Stomach (tissue), 9 donors: ENCODE data around the gene EVI2B. TPM values are rescaled to one million over a fixed set of nuclear protein-coding genes. Genes with fewer than 3 reads are reported as not detected.
"Not testable (repeated sequence)": the region's sequence is repeated elsewhere in the genome, so short reads cannot be mapped to it uniquely, and the experiment has no call there.

Source experiments
- DNase-seq, 2 donors: peaks; one replicate each; pipeline versions ENCODE4 v3.0.0 to v3.0.0-alpha.2; 2013 to 2019
- H3K27ac ChIP-seq, 5 donors: fragments of 200-600 bp in 4 of 5; sonication (generic) in 4 of 5; one replicate each; pipeline ENCODE4 v1.5.1; 2013 to 2019; ENCODE audit warnings: mild to moderate bottlenecking in 1 of 5, moderate library complexity in 1 of 5
- H3K27me3 ChIP-seq, 3 donors: fragments of 200-600 bp; sonication (generic); one replicate each; pipeline ENCODE4 v1.5.1; 2017 to 2019; ENCODE audit warnings: mixed run types in 1 of 3
- H3K36me3 ChIP-seq, 4 donors: fragments of 200-600 bp; sonication (generic); 1 replicate in 3 of 4; 2 replicates in 1 of 4; pipeline ENCODE4 v1.5.1; 2016 to 2019
- H3K4me1 ChIP-seq, 4 donors: fragments of 200-600 bp; sonication (generic); one replicate each; pipeline ENCODE4 v1.5.1; 2016 to 2019
- H3K4me3 ChIP-seq, 4 donors: fragments of 200-600 bp; sonication (generic) in 3 of 4; one replicate each; pipeline ENCODE4 v1.5.1; 2016 to 2019; ENCODE audit warnings: mild to moderate bottlenecking in 1 of 4
- H3K9me3 ChIP-seq, 4 donors: fragments of 200-600 bp; sonication (generic); one replicate each; pipeline ENCODE4 v1.5.1; 2016 to 2019
- CTCF ChIP-seq, 7 experiments: fragments of 450-650 bp in 4 of 7; fragments of 200-600 bp in 3 of 7; sonication (generic) in 3 of 7; IDR thresholded peaks; one replicate each; pipeline ENCODE4 v1.5.1; 2016 to 2019; ENCODE audit warnings: antibody characterized with exemption in 7 of 7, control low read depth in 2 of 7, mild to moderate bottlenecking in 1 of 7
- EP300 ChIP-seq: sonication (generic); formaldehyde crosslinking; IDR thresholded peaks from one replicate; pipeline ENCODE4 v1.6.1; 2017; ENCODE audit warnings: antibody characterized with exemption
- POLR2A ChIP-seq, 4 donors: fragments of 450-650 bp; IDR thresholded peaks; one replicate each; pipeline ENCODE4 v1.6.1; 2016; ENCODE audit warnings: antibody characterized with exemption in 4 of 4, control low read depth in 2 of 4, mild to moderate bottlenecking in 1 of 4, moderate library complexity in 1 of 4
- POLR2AphosphoS5 ChIP-seq, 3 donors: sonication (generic); formaldehyde crosslinking; IDR thresholded peaks; one replicate each; pipeline ENCODE4 v1.6.1; 2016; ENCODE audit warnings: antibody characterized with exemption in 3 of 3
- WGBS, 5 donors: extraction: QIAGEN DNeasy Blood & Tissue Kit in 3 of 5; methylation state at CpG; one replicate each; pipeline versions ENCODE4 v1.1.5 to v1.1.7; 2013 to 2018; 5-methylcytosine and 5-hydroxymethylcytosine counted together
- intact Hi-C: fragments of 100-400 bp; cut with DNase I; formaldehyde crosslinking; loops from one replicate; pipeline ENCODE4 v1.15.1; 2023; ENCODE audit warnings: low total_unique reads
- polyA plus RNA-seq, 3 donors: library from polyadenylated mRNA; stranded (reverse); fragments of 200-250 nt; gene quantifications; one replicate each; pipeline ENCODE4 v1.2.3, GENCODE V29; 2013
- total RNA-seq, 5 donors: library from RNA; depleted of rRNA; stranded (reverse); fragments of >200 nt; gene quantifications; one replicate each; pipeline versions ENCODE4 v1.1.0 to v1.2.3, GENCODE V29; 2014 to 2016
- donor health status: healthy with polysubstance abuse.
- donor health status: Bipolar disorder and iron deficiency.
- donor health status: healthy.

EVI2B gene
- total and polyA plus RNA-seq, 8 donors, result 1.5 to 21.3 (median 6.1) TPM

GRCh38 chr17:31272236-31272635 lies 41.6 kb downstream of the EVI2B start:
- WGBS, 5 donors, result 69 to 79% (median 75%) methylated on average over 1 of the region's 1 CpG
- no peaks in the 10 kb centered on the region for H3K9me3 ChIP-seq

DNA sequence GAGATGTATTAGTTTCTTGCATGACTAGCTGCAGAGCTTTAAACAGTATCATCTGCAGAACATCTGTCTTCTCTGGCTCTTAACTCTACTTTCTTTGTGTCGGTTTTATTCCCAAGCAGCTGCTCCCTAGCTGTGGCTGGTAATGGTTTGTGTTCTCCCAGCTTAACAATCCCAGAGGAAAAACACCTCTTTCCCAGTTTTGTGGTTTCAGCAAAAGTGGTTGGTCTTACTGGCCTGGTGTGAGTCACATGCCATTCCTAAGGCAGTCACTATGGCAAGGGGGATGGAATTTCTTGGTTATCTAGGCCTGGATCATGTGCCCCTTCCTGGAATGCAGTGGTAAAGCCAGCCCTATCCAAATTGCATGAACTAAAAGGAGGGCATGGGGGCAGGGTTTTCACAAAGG lies 44.3 kb downstream of the EVI2B start:
- Histone ChIP-seq H3K4me1 (peaks cover 0 to 37% (median 14%) of the 10 kb centered on the region in 4 donors), H3K36me3 (peaks cover 0 to 57% (median 38%) of the 10 kb centered on the region in 4 donors), H3K27ac (no peak overlapping the region), H3K27me3 (no peaks in the 10 kb centered on the region), H3K4me3 (no peak overlapping the region), H3K9me3 (no peaks in the 10 kb centered on the region)
- no peak for TF ChIP-seq CTCF (IDR thresholded peaks at IDR 0.05)
- no peak for TF ChIP-seq EP300
- TF ChIP-seq POLR2AphosphoS5 (IDR thresholded peaks at IDR 0.05), result no peak
- peak in 1 of 2 donors; percentile 23 for DNase-seq
- 32 to 65% (median 53%) methylated on average over 1 of the region's 1 CpG for WGBS, 5 donors
- intact Hi-C loops, result no loop called here

More at GRCh38 chr17:31272236-31272635, 41.6 kb downstream of the EVI2B start:
- intact Hi-C loops, result no loop called here
- Histone ChIP-seq H3K36me3 (peaks cover 0 to 40% (median 23%) of the 10 kb centered on the region in 4 donors), H3K27ac (no peak overlapping the region), H3K4me3 (no peak overlapping the region), H3K27me3 (no peaks in the 10 kb centered on the region), H3K4me1 (peaks cover 0 to 39% (median 14%) of the 10 kb centered on the region in 4 donors)
- TF ChIP-seq POLR2A (IDR thresholded peaks at IDR 0.05), result no peak
- DNase-seq, result no peak

DNA sequence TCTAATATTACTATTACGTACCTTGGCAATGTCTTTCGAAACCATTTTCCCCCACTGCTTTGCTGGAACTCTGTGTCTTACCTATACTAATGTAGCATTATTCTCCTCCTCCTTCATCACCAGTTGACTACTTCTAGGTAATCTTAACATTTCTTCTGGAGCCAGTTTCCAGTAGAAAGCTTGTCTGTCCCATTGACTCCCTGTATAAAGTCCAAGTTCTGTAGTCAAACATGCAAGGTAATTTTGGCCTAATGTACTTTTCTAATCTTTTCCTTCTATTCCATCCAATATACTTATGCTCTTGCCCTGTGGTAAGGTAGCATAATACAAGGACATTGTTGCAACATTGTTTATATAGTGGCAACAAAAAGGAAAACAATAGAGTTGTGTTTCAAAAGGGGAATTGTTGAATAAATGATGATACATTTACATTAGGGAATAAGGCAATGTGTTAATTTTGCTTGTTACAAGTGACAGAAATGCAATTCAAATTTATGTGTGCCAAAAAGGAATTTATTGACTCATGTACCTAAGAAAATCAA lies 44.7 kb downstream of the EVI2B start:
- no peak overlapping the region for H3K4me3 ChIP-seq
- peaks cover 0 to 33% (median 12%) of the 10 kb centered on the region in 4 donors for H3K4me1 ChIP-seq
- WGBS, 5 donors, result 90 to 99% (median 94%) methylated on average over 2 of the region's 2 CpGs
- H3K27me3 ChIP-seq, result no peaks in the 10 kb centered on the region
- TF ChIP-seq EP300 (no peak), CTCF (IDR thresholded peaks at IDR 0.05) (no peak), POLR2A (IDR thresholded peaks at IDR 0.05) (no peak), POLR2AphosphoS5 (IDR thresholded peaks at IDR 0.05) (no peak)
- H3K9me3 ChIP-seq, result no peaks in the 10 kb centered on the region
- H3K27ac ChIP-seq, result no peak overlapping the region
- intact Hi-C loops, result no loop called here
- DNase-seq, result no peak
- peaks cover 0 to 57% (median 38%) of the 10 kb centered on the region in 4 donors for H3K36me3 ChIP-seq

DNA sequence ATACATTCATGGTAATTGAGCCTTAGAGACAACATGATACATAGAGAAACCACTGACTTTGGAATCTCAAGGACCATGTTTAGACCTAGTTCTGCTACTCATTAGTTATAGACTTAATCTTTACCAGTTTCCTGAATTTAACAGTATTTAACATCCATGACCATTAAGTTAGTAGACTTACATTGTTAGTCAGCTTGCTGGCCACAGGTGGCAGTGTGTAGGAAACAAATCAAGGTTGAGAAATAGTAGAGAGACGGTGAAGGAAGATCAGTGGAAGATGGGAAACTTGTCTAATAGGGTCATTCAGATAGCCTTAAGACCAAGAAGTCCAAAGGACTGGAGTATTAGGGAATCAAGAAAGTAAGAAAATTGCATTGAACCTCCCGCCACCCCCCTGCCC lies 47.8 kb downstream of the EVI2B start:
- no peaks in the 10 kb centered on the region for H3K9me3 ChIP-seq
- intact Hi-C loops, result no loop called here
- peaks cover 0 to 17% (median 8%) of the 10 kb centered on the region in 4 donors for H3K4me1 ChIP-seq
- peaks cover 0 to 72% (median 51%) of the 10 kb centered on the region in 4 donors for H3K36me3 ChIP-seq
- DNase-seq, result no peak
- no peak for TF ChIP-seq POLR2AphosphoS5 (IDR thresholded peaks at IDR 0.05)
- no peak for TF ChIP-seq EP300
- TF ChIP-seq POLR2A (IDR thresholded peaks at IDR 0.05), result no peak
- TF ChIP-seq CTCF (IDR thresholded peaks at IDR 0.05), result no peak
- H3K27ac ChIP-seq, result no peak overlapping the region
- no peaks in the 10 kb centered on the region for H3K27me3 ChIP-seq
- WGBS, 5 donors, result 82 to 97% (median 93%) methylated on average over 2 of the region's 2 CpGs
- no peak overlapping the region for H3K4me3 ChIP-seq

- H3K4me1 ChIP-seq, H3K27ac ChIP-seq, DNase-seq, intact Hi-C loops, H3K4me3 ChIP-seq, H3K9me3 ChIP-seq, H3K27me3 ChIP-seq: not testable (repeated sequence)
- H3K36me3 ChIP-seq, result peaks cover 0 to 78% (median 64%) of the 10 kb centered on the region in 4 donors
- WGBS, 5 donors, result 89 to 100% (median 100%) methylated on average over 1 of the region's 1 CpG
Observed at GRCh38 chr17:31262923-31263322, 50.9 kb downstream of the EVI2B start.
